SK-N-SH (cell line): Measurements from ENCODE around the gene ADAR. TPM values are rescaled to one million over a fixed set of nuclear protein-coding genes. Genes with fewer than 3 reads are reported as not detected.

ENCODE experiments used
- CTCF ChIA-PET: fragments of 300-600, 350-600 bp; formaldehyde crosslinking; extraction: SDS; loops from one replicate; lab custom pipeline; 2021; lab: Yijun Ruan, JAX
- POLR2A ChIA-PET: fragments of 350-600 bp; sonication (Branson Sonifier 250); formaldehyde crosslinking; extraction: SDS; loops from one replicate; lab custom pipeline; 2020; ENCODE audit warnings: antibody characterized with exemption, inconsistent platforms; lab: Yijun Ruan, JAX
- DNase-seq: peaks from one replicate; pipeline ENCODE4 v3.0.0; 2012
- H2AFZ ChIP-seq: fragments of 200-600 bp; sonication (generic); 2 replicates; pipeline ENCODE4 v1.8.1; 2016; ENCODE audit warnings: antibody characterized with exemption, mild to moderate bottlenecking, low read depth
- H3F3A ChIP-seq: fragments of 200-600 bp; sonication (generic); replicated peaks from 2 replicates; pipeline ENCODE3; 2016; ENCODE audit warnings: antibody characterized with exemption, mild to moderate bottlenecking; ENCODE audit not compliant: insufficient read depth
- H3K27ac ChIP-seq, 2 experiments: fragments of 200-500 bp in 1 of 2; fragments of 200-600 bp in 1 of 2; sonication (Bioruptor generic) in 1 of 2; sonication (generic), shearing (Covaris generic) in 1 of 2; 2 replicates each; pipeline versions ENCODE4 v1.5.1 to v1.6.1; 2014 to 2016; ENCODE audit warnings: low read depth in 2 of 2, inconsistent platforms in 1 of 2, low read length in 1 of 2, mild to moderate bottlenecking in 1 of 2, mixed read lengths in 1 of 2
- H3K27me3 ChIP-seq: fragments of 200-600 bp; sonication (generic), shearing (Covaris generic); 2 replicates; pipeline ENCODE4 v1.6.1; 2016; ENCODE audit warnings: mixed run types; ENCODE audit not compliant: insufficient read depth
- H3K36me3 ChIP-seq, 2 experiments: fragments of 200-500 bp in 1 of 2; fragments of 200-600 bp in 1 of 2; sonication (Bioruptor generic) in 1 of 2; sonication (generic) in 1 of 2; replicated peaks in 1 of 2; 2 replicates each; pipeline versions ENCODE3 to v1.5.1; 2014 to 2016; ENCODE audit warnings: low read length in 1 of 2, mild to moderate bottlenecking in 1 of 2; ENCODE audit not compliant: insufficient read depth in 2 of 2, control insufficient read depth in 1 of 2
- H3K4me1 ChIP-seq, 2 experiments: fragments of 200-500 bp in 1 of 2; fragments of 200-600 bp in 1 of 2; sonication (Bioruptor generic) in 1 of 2; sonication (generic), shearing (Covaris generic) in 1 of 2; 2 replicates each; pipeline versions ENCODE4 v1.5.1 to v1.6.1; 2014 to 2016; ENCODE audit warnings: low read depth in 1 of 2, low read length in 1 of 2, mixed run types in 1 of 2; ENCODE audit not compliant: insufficient read depth in 2 of 2, control insufficient read depth in 1 of 2
- H3K4me2 ChIP-seq: fragments of 200-600 bp; sonication (generic), shearing (Covaris generic); 2 replicates; pipeline ENCODE4 v1.6.1; 2017; ENCODE audit warnings: mixed run types
- H3K4me3 ChIP-seq, 2 experiments: fragments of 200-500 bp in 1 of 2; fragments of 200-600 bp in 1 of 2; sonication (Bioruptor generic) in 1 of 2; sonication (generic), shearing (Covaris generic) in 1 of 2; 2 replicates each; pipeline versions ENCODE4 v1.5.1 to v1.8.1; 2014 to 2016; ENCODE audit warnings: low read depth in 2 of 2, inconsistent platforms in 1 of 2, low read length in 1 of 2, mild to moderate bottlenecking in 1 of 2, mixed read lengths in 1 of 2, moderate library complexity in 1 of 2
- H3K79me2 ChIP-seq: fragments of 200-600 bp; sonication (generic); 2 replicates; pipeline ENCODE4 v1.8.1; 2017; ENCODE audit warnings: mild to moderate bottlenecking; ENCODE audit not compliant: insufficient read depth
- H3K9ac ChIP-seq: fragments of 200-600 bp; sonication (generic); 2 replicates; pipeline ENCODE4 v1.6.1; 2017; ENCODE audit warnings: mixed run types
- H3K9me2 ChIP-seq: fragments of 200-600 bp; sonication (generic); 2 replicates; pipeline ENCODE4 v1.6.1; 2017; ENCODE audit warnings: mixed run types
- H3K9me3 ChIP-seq: fragments of 200-600 bp; sonication (generic); 2 replicates; pipeline ENCODE4 v1.6.1; 2017; ENCODE audit warnings: mixed run types, mild to moderate bottlenecking, moderate library complexity
- H4K20me1 ChIP-seq: fragments of 200-600 bp; sonication (generic); 2 replicates; pipeline ENCODE4 v1.6.1; 2017; ENCODE audit warnings: mild to moderate bottlenecking, mixed run types; ENCODE audit not compliant: insufficient read depth
- ELF1 ChIP-seq: IDR thresholded peaks from 2 replicates; pipeline ENCODE4 v1.4.0; 2012
- EZH2phosphoT487 ChIP-seq: fragments of 200-600 bp; sonication (generic); IDR thresholded peaks from 2 replicates; pipeline ENCODE4 v1.6.1; 2017; ENCODE audit warnings: low read depth, mixed run types, mild to moderate bottlenecking, antibody characterized with exemption, moderate library complexity, borderline replicate concordance
- FOSL2 ChIP-seq: IDR thresholded peaks from 2 replicates; pipeline ENCODE4 v1.4.0; 2012; ENCODE audit warnings: low read depth, mild to moderate bottlenecking, moderate library complexity, borderline replicate concordance
- FOXM1 ChIP-seq: IDR thresholded peaks from 2 replicates; pipeline ENCODE4 v1.4.0; 2012; ENCODE audit warnings: low read depth, mild to moderate bottlenecking
- GABPA ChIP-seq: IDR thresholded peaks from 2 replicates; pipeline ENCODE4 v1.4.0; 2012; ENCODE audit warnings: low read depth, mild to moderate bottlenecking
- NRF1 ChIP-seq: IDR thresholded peaks from 2 replicates; pipeline ENCODE4 v1.6.1; 2012; ENCODE audit warnings: low read depth, mild to moderate bottlenecking, low read length
- PBX3 ChIP-seq: IDR thresholded peaks from 2 replicates; pipeline ENCODE4; 2012
- RAD21 ChIP-seq: IDR thresholded peaks from 2 replicates; pipeline ENCODE4 v1.6.1; 2012; ENCODE audit warnings: mild to moderate bottlenecking, low read length
- RCOR1 ChIP-seq: fragments of 150-350 bp; IDR thresholded peaks from 2 replicates; pipeline ENCODE4 v1.6.1; 2017; ENCODE audit warnings: antibody characterized with exemption, low read length
- REST ChIP-seq: IDR thresholded peaks from 2 replicates; pipeline ENCODE4 v1.6.1; 2012; ENCODE audit warnings: mild to moderate bottlenecking, low read depth, low read length, moderate library complexity
- RFX5 ChIP-seq: IDR thresholded peaks from 2 replicates; pipeline ENCODE4 v1.6.1; 2012; ENCODE audit warnings: mild to moderate bottlenecking, improper control_type of control experiment, low read length
- SIN3A ChIP-seq: IDR thresholded peaks from 2 replicates; pipeline ENCODE4 v1.6.1; 2012; ENCODE audit warnings: low read depth, mild to moderate bottlenecking, low read length, moderate library complexity, borderline replicate concordance
- SMC3 ChIP-seq: IDR thresholded peaks from 2 replicates; pipeline ENCODE4 v1.6.1; 2012; ENCODE audit warnings: low read depth, low read length, improper control_type of control experiment
- TAF1 ChIP-seq: IDR thresholded peaks from 2 replicates; pipeline ENCODE4 v1.6.1; 2012; ENCODE audit warnings: low read depth, mild to moderate bottlenecking, low read length, moderate library complexity, borderline replicate concordance
- TCF12 ChIP-seq: IDR thresholded peaks from 2 replicates; pipeline ENCODE4 v1.4.0; 2012
- USF1 ChIP-seq: IDR thresholded peaks from 2 replicates; pipeline ENCODE4 v1.4.0; 2012; ENCODE audit warnings: low read depth, borderline replicate concordance
- ZBTB33 ChIP-seq: IDR thresholded peaks from 2 replicates; pipeline ENCODE4 v1.4.0; 2012; ENCODE audit warnings: low read depth, borderline replicate concordance
- WGBS: methylation state at CpG from one replicate; pipeline ENCODE4 v1.1.6; 2017; ENCODE audit warnings: low lambda C conversion rate; 5-methylcytosine and 5-hydroxymethylcytosine counted together
- polyA plus RNA-seq, 3 experiments: library from polyadenylated mRNA; depleted of rRNA; stranded (reverse); fragments of >200 nt; gene quantifications; 2 replicates each; pipeline ENCODE4 v1.2.3, GENCODE V29; 2012

The ADAR gene
- polyA plus RNA-seq, 1 of the 3 experiments (the other 2 are of a cell fraction), result 61.1 TPM

GRCh38 chr1:154628121-154628405 lies 20.1 kb upstream of the ADAR start:
- peak overlapping the region; percentile 90 for H3K9ac ChIP-seq
- DNase-seq, result no peak
- peaks cover 7 to 14% of the 10 kb centered on the region in 2 experiments; a peak in 3 of 4 replicates for H3K4me1 ChIP-seq
- peak overlapping the region; percentile 87 to 90 for H3K4me3 ChIP-seq
- peak overlapping the region; percentile 75 to 91 for H3K27ac ChIP-seq
- WGBS, result 52% methylated on average over 5 of the region's 5 CpGs
- CTCF ChIA-PET, result interaction anchor here (1.2 to 1.8 kb wide), 2 partner anchors 23 to 149 kb away, joined by 3 to 5 read pairs; no protein-coding TSS in a partner anchor
- H3K27me3 ChIP-seq, result no peaks in the 10 kb centered on the region
- H3F3A ChIP-seq, result peaks cover 21% of the 10 kb centered on the region
- POLR2A ChIA-PET, result no interaction called here
- H4K20me1 ChIP-seq, result peaks cover 16% of the 10 kb centered on the region
- H3K9me2 ChIP-seq, result no peaks in the 10 kb centered on the region
- peaks cover 54% of the 10 kb centered on the region for H3K79me2 ChIP-seq
- H2AFZ ChIP-seq, result peak overlapping the region; percentile 99
- peaks cover 2 to 6% of the 10 kb centered on the region in 2 experiments for H3K36me3 ChIP-seq
- no peak for TF ChIP-seq RCOR1
- TF ChIP-seq, all 33 proteins: peak for 0
- Histone ChIP-seq H3K9me3 (peaks cover 8% of the 10 kb centered on the region; the same call in 1 of the 2 replicates), H3K4me2 (peak overlapping the region; percentile 81)

GRCh38 chr1:154627257-154628120 lies 19.5 kb upstream of the ADAR start:
- Histone ChIP-seq H3K4me3 (peak overlapping the region; percentile 87 to 90), H3K4me1 (peaks cover 7 to 14% of the 10 kb centered on the region in 2 experiments; a peak in 3 of 4 replicates), H3K79me2 (peaks cover 60% of the 10 kb centered on the region), H3K9me2 (no peaks in the 10 kb centered on the region), H4K20me1 (peaks cover 19% of the 10 kb centered on the region), H3K27ac (peak overlapping the region; percentile 75 to 91), H3F3A (peaks cover 21% of the 10 kb centered on the region), H3K9me3 (peaks cover 8% of the 10 kb centered on the region; the same call in 1 of the 2 replicates), H3K4me2 (peak overlapping the region; percentile 81), H3K36me3 (peaks cover 4 to 12% of the 10 kb centered on the region in 2 experiments), H3K9ac (peak overlapping the region; percentile 90), H3K27me3 (no peaks in the 10 kb centered on the region), H2AFZ (peak overlapping the region; percentile 99)
- ChIA-PET POLR2A (interaction anchor here (0.9 to 1.5 kb wide), 4 partner anchors 9 to 22 kb away, joined by 3 to 4 read pairs (median 4); partner anchors contain the start of gene ADAR), CTCF (interaction anchor here (1.1 to 1.8 kb wide), 5 partner anchors 22 to 148 kb away, joined by 3 to 5 read pairs (median 4); no protein-coding TSS in a partner anchor)
- 0% methylated on average over 32 of the region's 70 CpGs for WGBS
- DNase-seq, result peak; percentile 91
- TF ChIP-seq ELF1, result 0 out of 2 replicates have a peak, but pooled peaks have one; percentile 17
- TF ChIP-seq ZBTB33, result no peak
- TF ChIP-seq TCF12, result no peak
- no peak for TF ChIP-seq EZH2phosphoT487
- peak; percentile 50 for TF ChIP-seq NRF1
- 0 out of 2 replicates have a peak, but pooled peaks have one; percentile 50 for TF ChIP-seq SIN3A
- no peak for TF ChIP-seq REST
- TF ChIP-seq FOSL2, result no peak
- TF ChIP-seq PBX3, result no peak
- TF ChIP-seq USF1, result peak; percentile 92
- no peak for TF ChIP-seq RFX5
- TF ChIP-seq TAF1, result peak; percentile 63; the same call in 1 of the 2 replicates
- no peak for TF ChIP-seq FOXM1
- TF ChIP-seq RAD21, result no peak
- TF ChIP-seq SMC3, result no peak
- no peak; the same call in 1 of the 2 replicates for TF ChIP-seq GABPA
